Fibroblast of mammary gland (primary cell): ENCODE results near the gene DSCAM.

Experiments used
- DNase-seq: peaks from one replicate; pipeline ENCODE4 v3.0.0-alpha.2; 2010; ENCODE audit warnings: low read depth
- H3K4me3 ChIP-seq: 2 replicates; pipeline ENCODE4 v1.5.1; 2011; ENCODE audit warnings: low read depth, mild to moderate bottlenecking, low read length, moderate library complexity; ENCODE audit not compliant: control insufficient read depth
- TF ChIP-seq, protein P1 (sequence below): conservative IDR thresholded peaks from 2 replicates; pipeline ENCODE4 v1.5.1; 2011; ENCODE audit warnings: low read depth, low read length, inconsistent platforms; ENCODE audit not compliant: control insufficient read depth, insufficient read depth

Gene DSCAM

GRCh38 chr21:40080385-40080784 is 766.6 kb downstream of the DSCAM start:
- no peak overlapping the region for H3K4me3 ChIP-seq
- DNase-seq, result no peak
- TF ChIP-seq, protein P1, sequence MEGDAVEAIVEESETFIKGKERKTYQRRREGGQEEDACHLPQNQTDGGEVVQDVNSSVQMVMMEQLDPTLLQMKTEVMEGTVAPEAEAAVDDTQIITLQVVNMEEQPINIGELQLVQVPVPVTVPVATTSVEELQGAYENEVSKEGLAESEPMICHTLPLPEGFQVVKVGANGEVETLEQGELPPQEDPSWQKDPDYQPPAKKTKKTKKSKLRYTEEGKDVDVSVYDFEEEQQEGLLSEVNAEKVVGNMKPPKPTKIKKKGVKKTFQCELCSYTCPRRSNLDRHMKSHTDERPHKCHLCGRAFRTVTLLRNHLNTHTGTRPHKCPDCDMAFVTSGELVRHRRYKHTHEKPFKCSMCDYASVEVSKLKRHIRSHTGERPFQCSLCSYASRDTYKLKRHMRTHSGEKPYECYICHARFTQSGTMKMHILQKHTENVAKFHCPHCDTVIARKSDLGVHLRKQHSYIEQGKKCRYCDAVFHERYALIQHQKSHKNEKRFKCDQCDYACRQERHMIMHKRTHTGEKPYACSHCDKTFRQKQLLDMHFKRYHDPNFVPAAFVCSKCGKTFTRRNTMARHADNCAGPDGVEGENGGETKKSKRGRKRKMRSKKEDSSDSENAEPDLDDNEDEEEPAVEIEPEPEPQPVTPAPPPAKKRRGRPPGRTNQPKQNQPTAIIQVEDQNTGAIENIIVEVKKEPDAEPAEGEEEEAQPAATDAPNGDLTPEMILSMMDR, result no peak

- no peak for DNase-seq
- H3K4me3 ChIP-seq, result no peak overlapping the region
- TF ChIP-seq, protein P1, result no peak
These were observed 772.2 kb downstream of the DSCAM start for GRCh38 chr21:40074710-40075109.

- DNase-seq, result no peak
- no peak overlapping the region for H3K4me3 ChIP-seq
- TF ChIP-seq, protein P1, result no peak
These were observed 772.8 kb downstream of the DSCAM start for GRCh38 chr21:40074198-40074597.

DNA sequence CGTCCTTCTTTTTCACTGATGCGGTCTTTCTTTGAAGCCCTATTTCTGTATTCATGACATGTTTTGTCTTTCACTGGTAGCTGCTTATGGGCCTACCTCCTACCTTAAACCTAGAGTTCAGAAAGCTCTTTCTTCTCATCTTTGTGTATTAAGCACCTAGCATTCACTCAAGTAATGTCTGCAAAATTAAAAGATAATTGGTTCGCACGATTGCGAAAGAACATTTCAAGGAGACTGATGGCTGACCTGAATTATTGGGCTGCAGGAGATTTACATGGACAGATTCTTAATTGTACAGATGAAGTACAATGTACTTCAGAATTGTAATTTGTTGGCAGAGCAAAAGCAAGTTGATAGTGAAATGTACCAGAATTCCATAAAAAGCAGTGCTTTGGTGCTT is 773.3 kb downstream of the DSCAM start:
- TF ChIP-seq, protein P1, result no peak

GRCh38 chr21:40070871-40071270 is 776.1 kb downstream of the DSCAM start:
- TF ChIP-seq, protein P1, result no peak
- no peak for DNase-seq
- no peak overlapping the region for H3K4me3 ChIP-seq

More for the DNA sequence above, 773.3 kb downstream of the DSCAM start:
- H3K4me3 ChIP-seq, result no peak overlapping the region
- DNase-seq, result no peak

DNA sequence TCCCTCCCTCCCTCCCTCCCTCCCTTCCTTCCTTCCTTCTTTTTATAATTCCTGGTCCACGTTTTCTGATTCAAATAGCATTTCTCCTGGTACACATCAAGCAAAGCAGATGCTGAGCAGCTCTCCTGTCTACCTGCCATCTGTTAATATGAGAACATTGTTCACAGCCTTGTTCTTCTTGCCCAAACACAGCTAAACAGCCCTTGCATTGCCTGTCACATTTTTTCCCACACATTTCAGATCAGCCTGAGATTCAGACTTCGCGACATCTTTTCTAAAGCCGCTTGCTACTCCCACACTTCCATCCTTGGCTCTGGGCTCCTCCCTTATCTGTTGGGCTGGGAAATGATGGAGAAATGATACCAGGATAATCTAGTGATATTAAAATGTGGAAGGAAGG is 779.2 kb downstream of the DSCAM start:
- DNase-seq, result no peak
- TF ChIP-seq, protein P1, result no peak
- no peak overlapping the region for H3K4me3 ChIP-seq

DNA sequence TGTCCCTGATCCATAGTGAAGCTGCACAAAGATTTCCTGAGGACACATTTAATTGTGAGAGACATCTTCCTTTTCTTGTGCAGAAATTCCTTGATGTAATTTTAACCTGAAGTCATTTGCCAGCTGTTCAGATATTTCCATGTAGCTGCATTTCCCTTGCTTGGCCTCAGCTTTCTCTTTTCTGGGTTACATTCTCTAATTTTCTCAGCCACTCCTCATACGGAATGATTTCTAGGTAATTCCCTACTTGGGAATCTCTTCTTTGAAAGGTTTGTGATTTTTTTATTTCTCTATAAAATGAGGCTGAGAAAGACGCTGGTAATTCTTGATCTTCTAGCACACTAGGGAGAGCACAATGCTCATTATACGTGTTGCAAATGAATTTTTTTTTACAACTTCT is 780.7 kb downstream of the DSCAM start:
- no peak for DNase-seq
- H3K4me3 ChIP-seq, result no peak overlapping the region
- TF ChIP-seq, protein P1, result no peak
